ENCODE data around the gene QSER1. TPM values are rescaled to one million over a fixed set of nuclear protein-coding genes. Genes with fewer than 3 reads are reported as not detected.

QSER1 gene
- total and polyA plus RNA-seq, 4 donors: 2.4 to 12.6 (median 7.1) TPM

DNA sequence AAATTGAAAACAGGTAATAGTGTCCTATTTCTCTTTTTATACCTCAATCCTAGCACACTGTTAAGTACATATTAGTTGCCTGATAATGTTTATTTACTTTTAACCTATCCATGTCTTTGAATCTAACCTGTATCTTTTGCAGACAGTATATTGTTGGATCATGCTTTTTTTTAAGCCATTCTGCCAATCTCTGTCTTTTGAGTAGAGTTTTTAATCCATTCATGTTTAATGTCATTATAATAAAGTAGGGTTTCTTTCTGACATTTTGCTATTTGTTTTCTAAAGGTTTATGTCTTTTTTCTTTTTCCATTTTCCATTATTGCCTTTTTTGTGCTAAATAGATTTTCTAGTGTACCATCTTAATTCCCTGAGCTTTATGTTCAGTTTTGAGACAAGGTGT lies 99.3 kb downstream of the QSER1 start:
- Histone ChIP-seq H3K4me3 (ENCODE audit: low read depth in 1 of 3, low read length in 3 of 3) (no peak overlapping the region), H3K36me3 (ENCODE audit: control insufficient read depth in 4 of 4, insufficient read depth in 3 of 4, low read depth in 1 of 4, low read length in 3 of 4) (no peaks in the 10 kb centered on the region), H3K27ac (ENCODE audit: low read depth in 1 of 2, low read length in 2 of 2) (no peak overlapping the region), H3K9me3 (ENCODE audit: control insufficient read depth in 4 of 4, low read length in 3 of 4) (peaks cover 0 to 4% (median under 1%) of the 10 kb centered on the region in 4 donors), H3K27me3 (ENCODE audit: control insufficient read depth in 4 of 4, insufficient read depth in 4 of 4, low read length in 3 of 4) (no peaks in the 10 kb centered on the region), H3K4me1 (ENCODE audit: control insufficient read depth in 4 of 4, insufficient read depth in 4 of 4, low read length in 3 of 4) (no peaks in the 10 kb centered on the region), H3K9ac (ENCODE audit: low read depth in 1 of 2, low read length in 2 of 2) (no peak overlapping the region)
- DNase-seq (ENCODE audit: low spot score): no peak
- TF ChIP-seq EGR1 (IDR thresholded peaks at IDR 0.05; ENCODE audit: low read depth in 2 of 2) (no peak), TAF1 (conservative IDR thresholded peaks at IDR 0.05) (no peak), JUND (IDR thresholded peaks at IDR 0.05) (no peak), NR2F2 (IDR thresholded peaks at IDR 0.05) (no peak), RAD21 (IDR thresholded peaks at IDR 0.05) (no peak), HNF4G (IDR thresholded peaks at IDR 0.05) (no peak), HNF4A (conservative IDR thresholded peaks at IDR 0.05) (no peak), GABPA (IDR thresholded peaks at IDR 0.05 in 1 of 2, conservative IDR thresholded peaks at IDR 0.05 in 1 of 2) (no peak)
- TF ChIP-seq, protein P1, sequence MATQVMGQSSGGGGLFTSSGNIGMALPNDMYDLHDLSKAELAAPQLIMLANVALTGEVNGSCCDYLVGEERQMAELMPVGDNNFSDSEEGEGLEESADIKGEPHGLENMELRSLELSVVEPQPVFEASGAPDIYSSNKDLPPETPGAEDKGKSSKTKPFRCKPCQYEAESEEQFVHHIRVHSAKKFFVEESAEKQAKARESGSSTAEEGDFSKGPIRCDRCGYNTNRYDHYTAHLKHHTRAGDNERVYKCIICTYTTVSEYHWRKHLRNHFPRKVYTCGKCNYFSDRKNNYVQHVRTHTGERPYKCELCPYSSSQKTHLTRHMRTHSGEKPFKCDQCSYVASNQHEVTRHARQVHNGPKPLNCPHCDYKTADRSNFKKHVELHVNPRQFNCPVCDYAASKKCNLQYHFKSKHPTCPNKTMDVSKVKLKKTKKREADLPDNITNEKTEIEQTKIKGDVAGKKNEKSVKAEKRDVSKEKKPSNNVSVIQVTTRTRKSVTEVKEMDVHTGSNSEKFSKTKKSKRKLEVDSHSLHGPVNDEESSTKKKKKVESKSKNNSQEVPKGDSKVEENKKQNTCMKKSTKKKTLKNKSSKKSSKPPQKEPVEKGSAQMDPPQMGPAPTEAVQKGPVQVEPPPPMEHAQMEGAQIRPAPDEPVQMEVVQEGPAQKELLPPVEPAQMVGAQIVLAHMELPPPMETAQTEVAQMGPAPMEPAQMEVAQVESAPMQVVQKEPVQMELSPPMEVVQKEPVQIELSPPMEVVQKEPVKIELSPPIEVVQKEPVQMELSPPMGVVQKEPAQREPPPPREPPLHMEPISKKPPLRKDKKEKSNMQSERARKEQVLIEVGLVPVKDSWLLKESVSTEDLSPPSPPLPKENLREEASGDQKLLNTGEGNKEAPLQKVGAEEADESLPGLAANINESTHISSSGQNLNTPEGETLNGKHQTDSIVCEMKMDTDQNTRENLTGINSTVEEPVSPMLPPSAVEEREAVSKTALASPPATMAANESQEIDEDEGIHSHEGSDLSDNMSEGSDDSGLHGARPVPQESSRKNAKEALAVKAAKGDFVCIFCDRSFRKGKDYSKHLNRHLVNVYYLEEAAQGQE (IDR thresholded peaks at IDR 0.05): no peak
- TF ChIP-seq, protein P2, sequence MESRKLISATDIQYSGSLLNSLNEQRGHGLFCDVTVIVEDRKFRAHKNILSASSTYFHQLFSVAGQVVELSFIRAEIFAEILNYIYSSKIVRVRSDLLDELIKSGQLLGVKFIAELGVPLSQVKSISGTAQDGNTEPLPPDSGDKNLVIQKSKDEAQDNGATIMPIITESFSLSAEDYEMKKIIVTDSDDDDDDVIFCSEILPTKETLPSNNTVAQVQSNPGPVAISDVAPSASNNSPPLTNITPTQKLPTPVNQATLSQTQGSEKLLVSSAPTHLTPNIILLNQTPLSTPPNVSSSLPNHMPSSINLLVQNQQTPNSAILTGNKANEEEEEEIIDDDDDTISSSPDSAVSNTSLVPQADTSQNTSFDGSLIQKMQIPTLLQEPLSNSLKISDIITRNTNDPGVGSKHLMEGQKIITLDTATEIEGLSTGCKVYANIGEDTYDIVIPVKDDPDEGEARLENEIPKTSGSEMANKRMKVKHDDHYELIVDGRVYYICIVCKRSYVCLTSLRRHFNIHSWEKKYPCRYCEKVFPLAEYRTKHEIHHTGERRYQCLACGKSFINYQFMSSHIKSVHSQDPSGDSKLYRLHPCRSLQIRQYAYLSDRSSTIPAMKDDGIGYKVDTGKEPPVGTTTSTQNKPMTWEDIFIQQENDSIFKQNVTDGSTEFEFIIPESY (IDR thresholded peaks at IDR 0.05): no peak
- TF ChIP-seq, protein P3, sequence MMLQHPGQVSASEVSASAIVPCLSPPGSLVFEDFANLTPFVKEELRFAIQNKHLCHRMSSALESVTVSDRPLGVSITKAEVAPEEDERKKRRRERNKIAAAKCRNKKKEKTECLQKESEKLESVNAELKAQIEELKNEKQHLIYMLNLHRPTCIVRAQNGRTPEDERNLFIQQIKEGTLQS (IDR thresholded peaks at IDR 0.05): no peak

- no peak for DNase-seq (ENCODE audit: low spot score)
- H3K9me3 ChIP-seq (ENCODE audit: control insufficient read depth in 4 of 4, low read length in 3 of 4): no peaks in the 10 kb centered on the region
- no peaks in the 10 kb centered on the region for H3K27me3 ChIP-seq (ENCODE audit: control insufficient read depth in 4 of 4, insufficient read depth in 4 of 4, low read length in 3 of 4)
Measured at GRCh38 chr11:33000181-33000580, 107.6 kb downstream of the QSER1 start.

More at GRCh38 chr11:33000181-33000580, 107.6 kb downstream of the QSER1 start:
- H3K9ac ChIP-seq (ENCODE audit: low read depth in 1 of 2, low read length in 2 of 2): no peak overlapping the region
- H3K4me3 ChIP-seq (ENCODE audit: low read depth in 1 of 3, low read length in 3 of 3): no peak overlapping the region
- H3K4me1 ChIP-seq (ENCODE audit: control insufficient read depth in 4 of 4, insufficient read depth in 4 of 4, low read length in 3 of 4): no peaks in the 10 kb centered on the region
- no peak overlapping the region for H3K27ac ChIP-seq (ENCODE audit: low read depth in 1 of 2, low read length in 2 of 2)
- TF ChIP-seq RXRA (IDR thresholded peaks at IDR 0.05) (no peak), GABPA (IDR thresholded peaks at IDR 0.05 in 1 of 2, conservative IDR thresholded peaks at IDR 0.05 in 1 of 2) (no peak), JUND (IDR thresholded peaks at IDR 0.05) (no peak), EGR1 (IDR thresholded peaks at IDR 0.05; ENCODE audit: low read depth in 2 of 2) (no peak), TAF1 (conservative IDR thresholded peaks at IDR 0.05) (no peak)
- TF ChIP-seq, protein P4, sequence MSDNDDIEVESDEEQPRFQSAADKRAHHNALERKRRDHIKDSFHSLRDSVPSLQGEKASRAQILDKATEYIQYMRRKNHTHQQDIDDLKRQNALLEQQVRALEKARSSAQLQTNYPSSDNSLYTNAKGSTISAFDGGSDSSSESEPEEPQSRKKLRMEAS (IDR thresholded peaks at IDR 0.05): no peak
- TF ChIP-seq, protein P2 (IDR thresholded peaks at IDR 0.05): no peak
- TF ChIP-seq, protein P1 (IDR thresholded peaks at IDR 0.05): no peak
- H3K36me3 ChIP-seq (ENCODE audit: control insufficient read depth in 4 of 4, insufficient read depth in 3 of 4, low read depth in 1 of 4, low read length in 3 of 4): no peaks in the 10 kb centered on the region

All from liver (tissue), 9 donors.